Iris pigment epithelial cell (primary cell): Measurements from ENCODE around the gene CHI3L1.

Source experiments
- DNase-seq: peaks from one replicate; pipeline ENCODE4 v3.0.0-alpha.2; 2011; ENCODE audit warnings: low read depth

Gene CHI3L1

GRCh38 chr1:203133970-203134725 is 52.4 kb downstream of the CHI3L1 start:
- DNase-seq: peak; percentile 43

- no peak for DNase-seq
Measured at GRCh38 chr1:203131548-203132200, 54.8 kb downstream of the CHI3L1 start.

- no peak for DNase-seq
Measured at GRCh38 chr1:203130358-203130985, 56.0 kb downstream of the CHI3L1 start.

- no peak for DNase-seq
Measured at GRCh38 chr1:203129501-203130231, 56.8 kb downstream of the CHI3L1 start.
